Measurements from ENCODE around the gene ERGIC1. TPM values are rescaled to one million over a fixed set of nuclear protein-coding genes. Genes with fewer than 3 reads are reported as not detected.
A peak's percentile ranks its signal among the peaks of the same experiment; 100 is the strongest.

The ERGIC1 gene
- total RNA-seq, 1 experiment from 2014 or later: 77.0 TPM

DNA sequence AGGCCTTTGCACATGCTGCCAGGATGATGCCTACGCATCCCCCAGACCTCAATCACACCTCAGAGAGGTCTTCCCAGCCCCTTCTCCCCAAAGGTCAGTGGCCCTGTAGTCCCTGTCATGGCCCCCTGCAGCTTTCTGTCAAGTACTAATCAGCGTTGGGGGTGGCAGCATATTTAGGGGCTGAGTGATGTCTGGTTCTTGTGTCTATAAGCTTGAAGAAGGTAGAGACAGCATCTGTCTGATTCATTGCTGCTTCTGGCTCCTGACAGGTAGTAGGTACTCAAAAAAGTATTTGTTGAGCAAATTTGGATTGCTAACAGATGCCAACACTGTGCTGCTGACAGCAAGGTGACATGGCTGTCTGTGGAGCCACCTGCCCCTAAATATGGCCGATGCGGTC lies 73.6 kb downstream of the ERGIC1 start:
- 0 out of 7 replicates have a peak overlapping the region, but pooled peaks of 1 of the 3 experiments have one; percentile 81 for H3K27ac Mint-ChIP-seq

More for the DNA sequence above, 73.6 kb downstream of the ERGIC1 start:
- Histone ChIP-seq H3K4me2 (ENCODE audit: insufficient read depth, insufficient read length, low read length) (no peak overlapping the region), H3K56ac (ENCODE audit: insufficient read length, low read depth, low read length) (no peak overlapping the region), H3K23ac (ENCODE audit: insufficient read length, low read depth, low read length) (no peak overlapping the region), H2BK120ac (ENCODE audit: low read depth, low read length, poor library complexity, severe bottlenecking) (no peak overlapping the region), H3K9me3 (ENCODE audit: control insufficient read depth, low read depth, low read length) (no peaks in the 10 kb centered on the region), H2AK5ac (ENCODE audit: insufficient read length, low read length) (no peak overlapping the region), H2BK5ac (ENCODE audit: insufficient read length, low read length) (no peak overlapping the region), H4K8ac (replicated peaks; ENCODE audit: insufficient read length, low read depth, low read length) (no peak overlapping the region), H3K14ac (ENCODE audit: insufficient read depth, low read length) (no peak overlapping the region), H4K20me1 (ENCODE audit: control insufficient read depth, insufficient read depth, insufficient read length) (no peaks in the 10 kb centered on the region), H3K4ac (ENCODE audit: low read depth, low read length) (no peak overlapping the region), H2AFZ (ENCODE audit: low read length) (no peak overlapping the region), H2BK20ac (ENCODE audit: low read depth, low read length, poor library complexity, severe bottlenecking) (no peak overlapping the region), H3K27ac (ENCODE audit: insufficient read length, low read depth, low read length) (no peak overlapping the region), H3K79me2 (ENCODE audit: insufficient read depth, low read length) (no peaks in the 10 kb centered on the region), H3K23me2 (ENCODE audit: insufficient read length, low read depth, low read length, poor library complexity, severe bottlenecking) (no peaks in the 10 kb centered on the region), H2BK12ac (ENCODE audit: insufficient read length, low read depth, low read length) (no peak overlapping the region), H2BK15ac (ENCODE audit: low read depth, low read length) (no peak overlapping the region), H3T11ph (ENCODE audit: low read length) (no peak overlapping the region), H4K5ac (ENCODE audit: insufficient read length, low read depth, low read length) (no peak overlapping the region), H4K91ac (ENCODE audit: insufficient read length, low read depth, low read length) (no peak overlapping the region), H3K18ac (ENCODE audit: insufficient read length, low read depth, low read length) (no peak overlapping the region), H3K4me1 (ENCODE audit: insufficient read depth, low read length) (peaks cover 7% of the 10 kb centered on the region; the same call in 1 of the 2 replicates), H3K27me3 (ENCODE audit: insufficient read depth, low read length) (no peaks in the 10 kb centered on the region), H3K79me1 (ENCODE audit: insufficient read depth, low read depth, low read length, poor library complexity, severe bottlenecking) (no peaks in the 10 kb centered on the region), H3K9ac (ENCODE audit: extremely low read depth, insufficient read length, low read length) (no peak overlapping the region)
- Mint-ChIP-seq H3K4me1 (peaks cover 10 to 29% of the 10 kb centered on the region in 2 experiments; a peak in 3 of 4 replicates), H3K4me3 (no peak overlapping the region), H3K27me3 (ENCODE audit: low read depth) (no peaks in the 10 kb centered on the region), H3K36me3 (ENCODE audit: insufficient read depth in 1 of 3, low read depth in 3 of 3) (peaks cover 12 to 26% (median 21%) of the 10 kb centered on the region in 3 experiments; a peak in 6 of 7 replicates), H3K9me3 (no peaks in the 10 kb centered on the region; a peak in 1 of 5 replicates)
- TF ChIP-seq, protein P1, sequence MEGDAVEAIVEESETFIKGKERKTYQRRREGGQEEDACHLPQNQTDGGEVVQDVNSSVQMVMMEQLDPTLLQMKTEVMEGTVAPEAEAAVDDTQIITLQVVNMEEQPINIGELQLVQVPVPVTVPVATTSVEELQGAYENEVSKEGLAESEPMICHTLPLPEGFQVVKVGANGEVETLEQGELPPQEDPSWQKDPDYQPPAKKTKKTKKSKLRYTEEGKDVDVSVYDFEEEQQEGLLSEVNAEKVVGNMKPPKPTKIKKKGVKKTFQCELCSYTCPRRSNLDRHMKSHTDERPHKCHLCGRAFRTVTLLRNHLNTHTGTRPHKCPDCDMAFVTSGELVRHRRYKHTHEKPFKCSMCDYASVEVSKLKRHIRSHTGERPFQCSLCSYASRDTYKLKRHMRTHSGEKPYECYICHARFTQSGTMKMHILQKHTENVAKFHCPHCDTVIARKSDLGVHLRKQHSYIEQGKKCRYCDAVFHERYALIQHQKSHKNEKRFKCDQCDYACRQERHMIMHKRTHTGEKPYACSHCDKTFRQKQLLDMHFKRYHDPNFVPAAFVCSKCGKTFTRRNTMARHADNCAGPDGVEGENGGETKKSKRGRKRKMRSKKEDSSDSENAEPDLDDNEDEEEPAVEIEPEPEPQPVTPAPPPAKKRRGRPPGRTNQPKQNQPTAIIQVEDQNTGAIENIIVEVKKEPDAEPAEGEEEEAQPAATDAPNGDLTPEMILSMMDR (conservative IDR thresholded peaks at IDR 0.05): no peak
- no peak for DNase-seq
- no CpG with 5 or more reads among the region's 4 CpGs for WGBS (ENCODE audit: extremely low coverage, insufficient read length, low lambda C conversion rate)

Data from H9 (cell line).